GM12891 (cell line): ENCODE results near the gene ZKSCAN3.

Experiments used
- DNase-seq: peaks from one replicate; pipeline ENCODE4 v3.0.0; 2011; ENCODE audit warnings: low spot score; ENCODE audit not compliant: insufficient read length
- FAIRE-seq: peaks from 2 replicates; lab custom pipeline; 2011; peaks lifted over from hg19 to GRCh38; lab: Jason Lieb, UNC
- PAX5 ChIP-seq: IDR thresholded peaks from 2 replicates; pipeline ENCODE4 v1.6.1; 2011; ENCODE audit warnings: low read length, moderate library complexity, mild to moderate bottlenecking; ENCODE audit not compliant: insufficient read depth, severe bottlenecking
- POLR2A ChIP-seq: IDR thresholded peaks from 2 replicates; pipeline ENCODE4 v1.6.1; 2011; ENCODE audit warnings: low read depth, low read length, control low read depth
- POLR2AphosphoS5 ChIP-seq: IDR thresholded peaks from 2 replicates; pipeline ENCODE4 v1.6.1; 2011; ENCODE audit warnings: low read depth, low read length, control low read depth
- POU2F2 ChIP-seq: IDR thresholded peaks from 2 replicates; pipeline ENCODE4 v1.6.1; 2011; ENCODE audit warnings: low read depth, mild to moderate bottlenecking, control low read depth, low read length, moderate library complexity
- SPI1 ChIP-seq: IDR thresholded peaks from 2 replicates; pipeline ENCODE4 v1.6.1; 2011; ENCODE audit warnings: low read depth, low read length, control low read depth
- TAF1 ChIP-seq: IDR thresholded peaks from 2 replicates; pipeline ENCODE4 v1.6.1; 2011; ENCODE audit warnings: low read depth, low read length, control low read depth

Gene ZKSCAN3

DNA sequence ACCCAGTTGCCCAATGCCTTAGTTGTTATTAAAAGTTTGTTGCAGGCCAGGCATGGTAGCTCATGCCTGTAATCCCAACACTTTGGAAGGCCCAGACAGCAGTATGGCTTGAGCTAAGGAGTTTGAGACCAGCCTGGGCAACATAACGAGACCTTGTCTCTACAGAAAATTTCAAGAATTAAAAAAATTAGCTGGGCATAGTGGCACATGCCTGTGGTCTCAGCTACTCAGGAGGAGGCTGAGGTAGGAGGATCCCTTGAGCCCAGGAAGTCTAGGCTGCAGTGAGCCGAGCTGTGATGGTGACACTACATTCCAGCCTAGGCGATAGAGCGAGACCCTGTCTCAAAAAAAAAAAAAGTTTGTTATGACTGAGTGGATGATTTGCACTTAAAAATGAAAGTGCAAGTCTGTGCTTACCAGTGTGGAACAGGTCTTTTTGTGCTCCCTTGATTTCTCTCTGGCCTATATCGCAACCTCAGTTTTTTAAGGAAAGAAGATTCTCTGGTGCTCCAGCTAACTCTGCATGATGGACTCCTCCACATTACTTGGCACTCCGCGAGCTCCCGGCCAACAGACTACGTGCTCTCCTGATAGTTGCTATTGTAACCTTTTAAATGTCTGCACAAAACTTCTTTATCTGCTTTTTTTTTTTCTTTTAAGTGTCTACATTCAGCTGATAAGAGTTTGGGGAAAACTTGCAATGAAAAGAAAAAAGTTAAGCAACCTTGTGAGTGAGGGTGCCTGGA, 22.1 kb downstream of the ZKSCAN3 start:
- DNase-seq, result no peak
- FAIRE-seq, result peak; percentile 78
- TF ChIP-seq PAX5 (peak; percentile 75), POLR2AphosphoS5 (no peak), POU2F2 (no peak), POLR2A (no peak)

- DNase-seq (no peak), FAIRE-seq (no peak)
- TF ChIP-seq PAX5 (no peak), POLR2AphosphoS5 (no peak), POLR2A (no peak), POU2F2 (no peak), TAF1 (no peak), SPI1 (no peak)
Measured at GRCh38 chr6:28373925-28374324, 24.2 kb downstream of the ZKSCAN3 start.

DNA sequence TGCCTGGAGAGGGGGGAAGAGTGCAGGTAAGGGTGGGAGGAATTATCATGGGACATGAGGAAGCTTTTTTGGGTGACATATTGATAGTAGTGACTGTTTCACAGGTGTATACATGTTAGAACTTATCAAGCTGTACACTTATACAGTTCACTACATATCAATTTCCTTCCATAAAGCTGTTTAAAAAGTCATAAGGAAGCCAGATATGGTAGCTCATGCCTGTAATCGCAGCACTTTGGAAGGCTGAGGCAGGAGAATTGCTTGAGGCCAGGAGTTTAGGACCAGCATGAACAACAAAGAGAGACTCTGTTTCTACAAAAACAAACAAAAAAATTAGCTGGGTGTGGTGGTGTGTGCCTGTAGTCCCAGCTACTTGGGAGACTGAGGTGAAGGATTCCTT, 28.1 kb downstream of the ZKSCAN3 start:
- DNase-seq (no peak), FAIRE-seq (peak; percentile 9)
- TF ChIP-seq POU2F2 (no peak), TAF1 (no peak), PAX5 (no peak), SPI1 (no peak), POLR2AphosphoS5 (no peak), POLR2A (no peak)

GRCh38 chr6:28378644-28379043, 28.9 kb downstream of the ZKSCAN3 start:
- FAIRE-seq, result no peak
- DNase-seq, result no peak
- TF ChIP-seq PAX5, result no peak
- TF ChIP-seq TAF1, result no peak
- TF ChIP-seq POLR2A, result no peak
- no peak for TF ChIP-seq SPI1
- no peak for TF ChIP-seq POLR2AphosphoS5
- TF ChIP-seq POU2F2, result no peak

GRCh38 chr6:28380381-28380780, 30.6 kb downstream of the ZKSCAN3 start:
- TF ChIP-seq POU2F2 (no peak), SPI1 (no peak), POLR2AphosphoS5 (no peak), TAF1 (no peak), POLR2A (no peak)
- FAIRE-seq, result no peak
- DNase-seq, result no peak

DNA sequence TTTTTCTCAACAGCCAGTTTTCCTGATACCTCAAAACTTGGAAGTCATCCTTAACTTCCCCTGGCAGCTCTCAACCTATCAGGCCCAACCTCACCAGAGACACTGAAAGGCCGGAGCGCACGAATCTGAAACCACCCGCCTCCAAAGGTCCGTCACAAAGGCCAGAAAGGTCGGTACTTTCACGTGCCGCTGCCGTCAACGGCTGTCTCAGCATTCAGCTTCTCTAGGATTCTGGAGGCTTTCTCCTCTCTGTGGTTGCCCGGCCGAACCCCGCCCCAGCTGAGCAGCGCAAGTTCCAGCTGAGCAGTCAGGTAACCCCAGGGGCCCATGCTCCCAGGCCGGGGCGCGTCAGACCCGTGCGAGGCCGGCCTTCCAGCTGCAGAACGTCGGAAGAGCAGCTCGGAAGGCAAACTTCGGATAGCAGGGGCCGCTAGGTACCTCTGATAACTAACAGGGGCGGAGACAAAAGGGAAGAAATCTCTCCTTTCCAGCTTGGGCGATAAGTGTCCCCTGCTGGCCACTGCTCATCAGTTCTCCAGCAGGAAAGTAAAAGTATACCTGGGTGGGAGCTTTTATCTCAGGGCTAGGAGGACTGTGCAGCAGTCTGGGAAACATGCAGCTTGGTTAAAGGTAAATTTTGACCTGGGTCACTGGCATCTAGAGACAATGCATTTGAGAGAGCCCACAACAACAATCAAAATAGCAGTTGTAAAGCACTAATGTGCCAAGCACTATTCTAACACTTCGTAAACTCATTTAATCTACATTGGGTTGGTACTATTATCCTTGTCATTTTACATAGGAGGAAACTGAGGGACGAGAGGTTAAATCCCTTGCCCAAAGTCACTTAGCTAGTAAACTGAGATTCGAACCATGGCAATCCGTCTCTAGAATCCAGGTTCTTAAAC, 33.7 kb downstream of the ZKSCAN3 start:
- DNase-seq (peak; percentile 47), FAIRE-seq (peak; percentile 97)
- TF ChIP-seq SPI1 (no peak), POLR2AphosphoS5 (peak; percentile 71; the same call in 1 of the 2 replicates), PAX5 (peak; percentile 79), POU2F2 (peak; percentile 70; the same call in 1 of the 2 replicates), TAF1 (peak; percentile 48; the same call in 1 of the 2 replicates), POLR2A (peak; percentile 77)

DNA sequence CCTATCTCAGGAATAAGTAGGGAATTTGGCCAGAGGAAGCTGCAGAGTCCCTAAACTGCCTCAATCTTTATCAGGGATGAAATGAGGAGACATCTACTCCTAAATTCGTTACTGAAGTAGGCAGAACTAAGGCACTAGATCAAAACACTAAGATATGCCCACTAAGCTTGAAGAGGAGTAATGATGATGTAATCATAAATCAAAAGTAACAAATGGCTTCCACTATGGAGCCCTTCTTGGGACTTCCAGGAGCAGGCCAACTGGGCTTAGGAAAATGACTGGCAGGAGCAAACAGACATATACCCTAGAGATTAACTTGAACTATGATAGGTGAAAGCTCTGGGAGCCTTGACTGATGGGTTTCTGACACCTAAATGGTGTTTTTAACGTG, 34.4 kb downstream of the ZKSCAN3 start:
- TF ChIP-seq SPI1 (no peak), POLR2A (no peak), TAF1 (no peak), POLR2AphosphoS5 (no peak), POU2F2 (no peak), PAX5 (no peak)
- no peak for FAIRE-seq

DNA sequence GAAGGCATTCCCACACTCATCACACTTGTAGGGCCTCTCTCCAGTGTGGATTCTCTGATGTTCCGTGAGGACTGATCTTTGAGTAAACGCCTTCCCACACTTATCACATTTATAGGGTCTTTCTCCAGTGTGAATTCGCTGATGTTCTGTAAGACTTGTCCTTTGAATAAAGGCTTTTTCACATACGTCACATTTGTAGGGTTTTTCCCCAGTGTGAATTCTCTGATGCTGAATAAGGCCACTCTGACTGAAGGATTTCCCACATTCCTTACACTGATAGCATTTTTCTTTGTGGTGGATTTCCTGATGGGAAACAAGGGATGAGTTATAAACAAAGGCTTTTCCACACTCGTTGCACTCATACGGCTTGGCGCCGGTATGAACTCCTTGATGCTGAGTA, 40.9 kb downstream of the ZKSCAN3 start:
- TF ChIP-seq POU2F2, result no peak
- DNase-seq, result no peak
- FAIRE-seq, result no peak

More for the DNA sequence above, 34.4 kb downstream of the ZKSCAN3 start:
- DNase-seq, result no peak

GRCh38 chr6:28393912-28394662, 44.3 kb downstream of the ZKSCAN3 start:
- TF ChIP-seq SPI1 (no peak), PAX5 (no peak), POLR2AphosphoS5 (no peak), POLR2A (no peak), TAF1 (no peak), POU2F2 (no peak)
- no peak for DNase-seq
- no peak for FAIRE-seq
